Upper lobe of right lung (tissue), 1 donor: ENCODE measurements around the gene MPP2. TPM values are rescaled to one million over a fixed set of nuclear protein-coding genes. Genes with fewer than 3 reads are reported as not detected.
A peak's percentile ranks its signal among the peaks of the same experiment; 100 is the strongest.

Source experiments
- ATAC-seq: fragments of 200-7000 bp; cut with Tn5 transposase; one replicate; pipeline ENCODE4 v1.9.1; 2020; ENCODE audit warnings: mild to moderate bottlenecking, moderate library complexity
- DNase-seq: peaks from one replicate; pipeline ENCODE4 v3.0.0-alpha.2; 2020
- H3K27ac ChIP-seq: fragments of 200-600 bp; one replicate; pipeline ENCODE4 v1.8.0; 2022
- H3K27me3 ChIP-seq: fragments of 200-600 bp; one replicate; pipeline ENCODE4 v1.8.0; 2022; ENCODE audit warnings: mild to moderate bottlenecking
- H3K36me3 ChIP-seq: fragments of 200-600 bp; one replicate; pipeline ENCODE4 v1.8.0; 2022
- H3K4me1 ChIP-seq: fragments of 200-600 bp; one replicate; pipeline ENCODE4 v1.8.0; 2022
- H3K4me3 ChIP-seq: fragments of 200-600 bp; one replicate; pipeline ENCODE4 v1.8.0; 2022; ENCODE audit warnings: mild to moderate bottlenecking
- H3K9me3 ChIP-seq: fragments of 200-600 bp; one replicate; pipeline ENCODE4 v1.8.0; 2022
- CTCF ChIP-seq: fragments of 200-600 bp; IDR thresholded peaks from one replicate; pipeline ENCODE4 v1.8.0; 2022; ENCODE audit warnings: antibody characterized with exemption
- intact Hi-C: fragments of 100-400 bp; cut with DNase I; formaldehyde crosslinking; loops from one replicate; pipeline ENCODE4 v1.11.0; 2022
- total RNA-seq: library from RNA; stranded (reverse); fragmentation: NEBNext Ultra II Directional; extraction: Animal tissue kit (Norgen Biotek cat#: 25700); gene quantifications from one replicate; pipeline ENCODE4 v1.2.1, GENCODE V29; 2021
- donor health status: DM: no; HTN: yes; CAD: no; lungs with severe emphysema.

The MPP2 gene
- total RNA-seq, 1 donor from 2014 or later = 0.49 TPM

GRCh38 chr17:43829738-43830137 lies 77.6 kb downstream of the MPP2 start:
- H3K36me3 ChIP-seq = no peaks in the 10 kb centered on the region
- no peaks in the 10 kb centered on the region for H3K27me3 ChIP-seq
- peaks cover 25% of the 10 kb centered on the region for H3K4me1 ChIP-seq
- H3K27ac ChIP-seq = no peak overlapping the region
- intact Hi-C loops = no loop called here
- no peak for DNase-seq
- H3K4me3 ChIP-seq = no peak overlapping the region
- no peaks in the 10 kb centered on the region for H3K9me3 ChIP-seq
- no peak for TF ChIP-seq CTCF
- no peak for ATAC-seq

- Histone ChIP-seq H3K9me3 (no peaks in the 10 kb centered on the region), H3K4me1 (peaks cover 23% of the 10 kb centered on the region), H3K36me3 (no peaks in the 10 kb centered on the region), H3K4me3 (no peak overlapping the region), H3K27ac (no peak overlapping the region), H3K27me3 (no peaks in the 10 kb centered on the region)
- intact Hi-C loops = no loop called here
- no peak for TF ChIP-seq CTCF
- DNase-seq (no peak), ATAC-seq (no peak)
Observed at GRCh38 chr17:43827596-43827995, 79.7 kb downstream of the MPP2 start.

GRCh38 chr17:43826206-43826605 lies 81.1 kb downstream of the MPP2 start:
- H3K9me3 ChIP-seq = no peaks in the 10 kb centered on the region
- intact Hi-C loops = no loop called here
- TF ChIP-seq CTCF = no peak
- H3K36me3 ChIP-seq = no peaks in the 10 kb centered on the region
- no peak overlapping the region for H3K4me3 ChIP-seq
- H3K27me3 ChIP-seq = no peaks in the 10 kb centered on the region
- H3K4me1 ChIP-seq = peaks cover 12% of the 10 kb centered on the region
- ATAC-seq = no peak
- no peak overlapping the region for H3K27ac ChIP-seq
- peak; percentile 10 for DNase-seq

GRCh38 chr17:43825567-43825966 lies 81.8 kb downstream of the MPP2 start:
- Histone ChIP-seq H3K9me3 (no peaks in the 10 kb centered on the region), H3K27me3 (no peaks in the 10 kb centered on the region), H3K4me1 (peaks cover 6% of the 10 kb centered on the region), H3K36me3 (no peaks in the 10 kb centered on the region), H3K4me3 (no peak overlapping the region), H3K27ac (no peak overlapping the region)
- TF ChIP-seq CTCF = no peak
- ATAC-seq (no peak), DNase-seq (peak; percentile 55)
- intact Hi-C loops = no loop called here

Other genes with a start within 250 kb of the MPP2 start
- 1.5 TPM for gene MEOX1, start 245.6 kb downstream of the MPP2 start, total RNA-seq
- not detected for gene SOST, start 148.7 kb downstream of the MPP2 start, total RNA-seq
- 100.0 TPM for gene DUSP3, start 128.6 kb downstream of the MPP2 start, total RNA-seq
- gene CFAP97D1, start 127.1 kb downstream of the MPP2 start, total RNA-seq = not detected
- gene MPP3, start 74.4 kb downstream of the MPP2 start, total RNA-seq = 28.6 TPM
- 0.81 TPM for gene CD300LG, start 60.4 kb downstream of the MPP2 start, total RNA-seq
- gene PPY, start 34.9 kb upstream of the MPP2 start, total RNA-seq = not detected
- gene PYY, start 46.4 kb upstream of the MPP2 start, total RNA-seq = not detected
- 7.1 TPM for gene NAGS, start 97.1 kb upstream of the MPP2 start, total RNA-seq
- 27.4 TPM for gene TMEM101, start 107.4 kb upstream of the MPP2 start, total RNA-seq
- gene LSM12, start 159.1 kb upstream of the MPP2 start, total RNA-seq = 39.8 TPM
- gene G6PC3, start 163.2 kb upstream of the MPP2 start, total RNA-seq = 39.7 TPM
- 55.3 TPM for gene HDAC5, start 216.1 kb upstream of the MPP2 start, total RNA-seq
- 0.35 TPM for gene HROB, start 234.4 kb upstream of the MPP2 start, total RNA-seq